Right kidney (tissue), 1 donor: Measurements from ENCODE around the gene TRIM15.
"Not testable (repeated sequence)": the region's sequence is repeated elsewhere in the genome, so short reads cannot be mapped to it uniquely, and the experiment has no call there.

ENCODE experiments used
- DNase-seq: peaks from one replicate; pipeline ENCODE4 v3.0.0-alpha.2; 2016

The TRIM15 gene

DNA sequence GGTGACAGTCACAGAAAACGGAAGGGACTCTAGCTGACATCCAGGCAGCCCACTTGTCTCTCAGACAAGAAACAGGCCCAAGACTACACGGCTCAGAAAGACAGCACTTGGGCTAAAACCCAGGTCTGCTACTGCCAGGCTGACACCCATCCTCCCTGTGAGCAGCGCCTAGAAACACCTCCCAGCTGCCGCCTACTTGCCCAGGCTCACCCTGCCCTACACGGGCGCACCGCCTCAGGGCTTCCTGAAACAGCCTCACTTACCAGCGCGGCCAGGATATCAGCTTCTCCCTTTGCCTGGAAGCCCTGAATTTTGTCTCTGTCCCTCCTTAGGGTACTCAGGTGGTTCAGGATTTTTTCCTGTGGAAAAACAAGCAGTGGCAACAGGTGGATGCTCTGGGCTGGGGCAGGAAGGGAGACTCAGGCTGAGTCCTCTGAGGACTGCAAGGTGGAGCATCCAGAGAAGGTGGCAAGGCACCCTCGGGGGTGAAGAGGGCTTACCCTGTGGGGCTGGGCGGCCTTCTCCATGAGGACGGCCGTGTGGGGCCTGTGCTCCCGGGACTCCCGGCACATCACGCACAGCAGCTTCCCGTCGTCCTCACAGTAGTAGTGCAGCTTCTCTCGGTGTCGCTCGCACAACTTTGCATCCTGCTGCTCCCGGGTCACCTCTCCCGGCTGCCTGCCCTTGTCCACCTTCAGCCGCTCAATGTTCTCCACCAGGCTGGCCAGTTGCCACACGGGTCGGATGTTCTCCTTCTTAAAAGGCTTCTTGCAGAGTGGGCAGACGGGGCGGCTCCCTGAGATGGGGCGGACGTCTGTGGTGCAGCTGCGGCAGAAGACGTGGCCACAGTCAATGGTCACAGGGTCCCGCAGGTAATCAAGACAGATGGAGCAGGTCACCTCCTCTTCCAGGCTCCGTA is 35.1 kb downstream of the TRIM15 start:
- no peak for DNase-seq

DNA sequence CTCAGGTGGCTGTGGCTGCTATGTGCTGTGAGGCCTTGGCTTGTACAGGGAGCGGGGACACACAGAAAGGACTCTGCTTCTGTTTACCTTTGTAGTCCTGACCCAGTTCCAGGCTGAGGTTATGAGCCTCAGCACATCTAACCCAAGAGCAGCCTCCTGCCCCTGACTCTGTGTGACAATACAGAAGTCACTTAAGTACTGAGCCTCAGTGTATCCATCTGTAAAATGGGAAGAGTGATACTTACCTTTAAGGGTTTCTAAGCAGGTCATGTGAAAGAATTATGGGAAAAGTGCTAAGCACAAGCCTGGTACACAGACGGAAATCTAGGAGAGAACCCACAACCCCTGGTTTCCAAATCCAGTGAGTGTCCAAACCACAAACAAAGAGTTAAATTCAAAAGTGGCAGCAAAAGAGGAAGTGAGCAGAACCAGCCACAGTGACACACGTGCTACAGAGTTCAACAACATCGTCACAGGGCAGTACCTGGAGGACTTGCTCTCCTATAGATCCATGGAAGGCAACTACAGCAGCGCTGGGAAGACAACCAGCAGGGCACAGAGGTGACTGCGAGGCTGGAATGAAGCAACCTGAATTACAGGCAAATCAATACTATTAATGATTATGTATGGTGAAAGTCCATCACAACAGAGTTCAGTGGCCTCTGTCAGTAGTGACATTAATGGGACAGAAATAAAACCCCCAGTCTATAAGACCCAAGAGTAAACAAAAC is 37.4 kb downstream of the TRIM15 start:
- DNase-seq, result no peak

DNA sequence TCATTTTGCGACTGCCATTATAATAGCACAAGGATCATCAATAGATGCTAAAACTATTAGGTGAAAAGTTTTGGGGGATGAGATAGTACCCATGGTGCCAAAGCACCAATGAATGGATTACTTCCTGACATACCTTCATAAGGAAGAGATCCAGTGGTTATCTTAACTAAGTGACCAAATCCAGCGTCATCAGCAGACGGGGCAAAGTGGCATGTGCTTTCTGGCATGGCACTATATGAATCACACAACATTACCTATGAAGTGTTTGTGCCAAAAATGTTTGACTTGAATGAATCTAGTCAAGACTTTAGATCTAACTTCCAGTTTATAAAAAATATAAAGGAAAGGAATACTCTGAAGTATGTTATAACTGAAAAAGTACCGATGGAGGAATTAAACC is 39.0 kb downstream of the TRIM15 start:
- no peak for DNase-seq

DNA sequence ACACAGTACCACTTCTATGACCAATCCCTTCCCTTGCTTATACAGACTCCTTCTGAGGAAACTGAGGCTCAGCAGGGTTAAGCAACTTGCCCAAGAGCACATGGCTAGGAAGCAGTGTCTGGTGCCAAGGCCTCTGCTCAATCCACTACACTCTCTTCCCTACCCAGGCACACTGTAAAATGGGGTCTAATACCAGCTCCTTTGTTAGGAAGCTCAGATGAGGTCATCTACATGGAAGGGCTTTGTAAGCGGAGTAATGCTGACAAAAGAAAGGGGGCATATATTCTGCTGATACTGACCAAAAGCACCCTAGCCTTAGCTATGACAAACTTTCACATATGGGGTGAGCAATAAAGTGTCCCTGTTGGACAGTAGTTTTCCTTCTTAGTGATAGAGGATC is 40.8 kb downstream of the TRIM15 start:
- no peak for DNase-seq

DNA sequence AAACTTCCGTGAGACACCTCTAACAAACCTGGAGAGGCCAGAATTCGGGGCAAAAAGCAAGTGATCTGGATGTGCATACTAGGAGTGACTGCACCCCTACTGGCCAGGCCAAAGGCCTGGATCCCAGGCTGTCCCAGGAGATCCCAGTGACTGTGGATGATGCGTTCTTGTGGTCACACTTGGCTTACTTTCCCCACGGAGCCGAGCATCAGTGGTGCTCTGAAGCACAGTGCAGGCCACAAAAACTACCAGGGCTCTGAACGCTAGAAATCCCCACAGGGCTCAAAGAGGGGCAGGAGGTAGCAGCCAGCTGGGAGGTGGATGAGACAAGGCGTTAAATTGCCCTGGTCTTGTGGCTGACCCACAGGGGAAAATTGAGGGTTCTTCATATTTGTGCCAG is 42.8 kb downstream of the TRIM15 start:
- DNase-seq, result no peak

DNA sequence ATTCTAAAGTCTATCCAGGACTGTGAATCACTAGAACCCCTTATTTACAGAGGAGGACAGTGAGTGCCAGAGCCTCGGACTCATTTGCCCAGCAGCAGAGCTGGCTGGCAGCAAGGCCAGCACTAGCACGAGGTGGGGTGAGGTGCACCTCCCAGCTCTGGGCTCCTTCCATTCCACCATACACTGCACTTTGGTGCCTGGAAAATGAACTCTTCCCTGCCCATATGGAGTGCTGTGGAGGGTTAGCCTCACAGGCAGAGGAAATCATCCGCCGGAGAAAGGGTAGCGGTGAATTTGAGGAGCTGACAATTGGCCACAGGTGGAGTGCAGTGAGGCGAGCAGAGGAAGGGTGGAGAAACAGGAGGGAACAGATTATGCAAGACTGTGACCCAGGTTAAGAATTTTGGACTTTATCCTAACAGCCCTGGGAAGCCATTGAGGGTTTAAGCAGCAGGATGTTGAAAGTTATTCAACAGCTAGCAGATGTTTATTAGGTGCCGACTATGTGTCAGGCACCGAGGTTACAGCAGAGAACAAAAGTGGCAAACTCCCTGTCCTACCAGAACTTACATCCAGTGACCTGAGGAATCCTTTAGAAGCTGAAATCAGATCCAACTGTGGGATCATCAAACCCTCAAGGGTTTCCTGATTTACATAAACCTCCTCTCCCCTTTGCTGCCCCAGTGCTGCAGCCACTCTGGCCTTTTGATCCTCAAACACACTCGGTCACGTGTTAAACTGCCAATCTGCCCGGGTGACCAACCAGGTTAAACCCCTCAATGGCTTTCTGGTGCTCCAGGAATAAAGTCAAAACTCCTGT is 43.7 kb downstream of the TRIM15 start:
- peak; percentile 43 for DNase-seq

DNA sequence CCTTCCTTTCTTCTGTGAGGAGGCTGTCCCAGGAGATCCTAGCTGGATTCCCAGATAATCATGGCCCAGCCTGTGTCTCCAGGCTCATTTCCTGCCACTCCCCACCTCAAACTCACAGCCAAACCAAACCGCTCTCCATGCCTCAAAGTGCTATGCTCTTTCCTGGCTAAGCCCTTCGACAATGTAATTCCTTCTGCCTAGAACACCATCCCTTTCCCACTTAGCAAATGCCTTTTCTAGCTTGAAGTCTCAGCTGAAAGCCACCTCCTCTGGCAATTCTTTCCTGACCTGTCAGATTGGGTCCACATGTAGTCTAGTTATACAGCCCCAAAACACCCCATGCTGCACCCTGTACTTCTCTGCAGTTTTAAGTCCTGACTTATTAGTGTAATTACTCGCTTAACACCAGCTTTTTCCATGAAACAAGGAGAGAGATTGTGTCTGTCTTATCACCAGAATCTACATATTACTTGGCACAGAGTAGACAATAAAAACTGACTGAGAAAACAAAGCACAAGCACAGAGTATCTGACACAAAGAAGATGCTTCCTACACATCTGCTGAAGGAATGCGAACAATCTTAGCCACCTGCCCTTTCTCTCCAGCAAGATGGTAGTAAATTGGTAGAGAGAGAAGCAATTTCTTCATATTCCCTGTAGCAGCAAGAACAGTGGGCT is 44.4 kb downstream of the TRIM15 start:
- no peak for DNase-seq

DNA sequence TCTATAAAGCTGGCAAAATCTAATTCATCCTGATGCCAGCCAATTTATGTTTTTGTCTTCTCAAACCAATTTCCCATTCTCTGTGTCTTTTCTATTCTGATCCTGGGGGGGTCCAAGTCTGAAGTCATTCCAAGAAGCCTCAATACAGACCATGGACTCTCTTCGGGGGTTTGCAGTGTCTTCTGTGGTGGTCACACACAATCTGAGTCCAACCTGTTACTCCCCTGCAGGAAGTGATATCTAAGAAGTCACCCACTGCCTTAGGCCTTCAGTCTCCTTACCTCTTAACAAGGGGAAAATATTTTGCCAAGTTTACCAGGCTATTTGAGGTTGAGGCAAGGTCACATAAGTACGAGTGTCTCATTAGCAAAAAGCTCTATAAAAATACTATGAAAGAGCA is 48.0 kb downstream of the TRIM15 start:
- DNase-seq, result no peak

DNA sequence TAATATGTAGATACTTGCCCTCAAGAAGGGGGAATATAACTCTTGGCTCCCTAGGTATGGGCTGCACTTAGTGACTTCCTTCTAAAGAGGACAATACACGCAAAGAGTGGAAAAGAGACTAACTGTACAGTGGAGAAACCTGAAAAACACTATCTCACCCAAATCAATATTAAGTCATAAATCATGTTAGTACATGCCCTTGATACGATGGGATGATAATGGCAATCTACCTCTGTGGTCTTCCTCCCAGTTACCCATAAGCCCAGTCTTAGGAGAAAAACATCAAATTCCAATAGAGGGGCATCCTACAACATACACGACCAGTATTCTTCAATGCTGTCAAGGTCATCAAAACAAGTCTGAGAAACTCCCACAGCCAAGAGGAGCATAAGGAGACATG is 48.6 kb downstream of the TRIM15 start:
- DNase-seq, result no peak

DNA sequence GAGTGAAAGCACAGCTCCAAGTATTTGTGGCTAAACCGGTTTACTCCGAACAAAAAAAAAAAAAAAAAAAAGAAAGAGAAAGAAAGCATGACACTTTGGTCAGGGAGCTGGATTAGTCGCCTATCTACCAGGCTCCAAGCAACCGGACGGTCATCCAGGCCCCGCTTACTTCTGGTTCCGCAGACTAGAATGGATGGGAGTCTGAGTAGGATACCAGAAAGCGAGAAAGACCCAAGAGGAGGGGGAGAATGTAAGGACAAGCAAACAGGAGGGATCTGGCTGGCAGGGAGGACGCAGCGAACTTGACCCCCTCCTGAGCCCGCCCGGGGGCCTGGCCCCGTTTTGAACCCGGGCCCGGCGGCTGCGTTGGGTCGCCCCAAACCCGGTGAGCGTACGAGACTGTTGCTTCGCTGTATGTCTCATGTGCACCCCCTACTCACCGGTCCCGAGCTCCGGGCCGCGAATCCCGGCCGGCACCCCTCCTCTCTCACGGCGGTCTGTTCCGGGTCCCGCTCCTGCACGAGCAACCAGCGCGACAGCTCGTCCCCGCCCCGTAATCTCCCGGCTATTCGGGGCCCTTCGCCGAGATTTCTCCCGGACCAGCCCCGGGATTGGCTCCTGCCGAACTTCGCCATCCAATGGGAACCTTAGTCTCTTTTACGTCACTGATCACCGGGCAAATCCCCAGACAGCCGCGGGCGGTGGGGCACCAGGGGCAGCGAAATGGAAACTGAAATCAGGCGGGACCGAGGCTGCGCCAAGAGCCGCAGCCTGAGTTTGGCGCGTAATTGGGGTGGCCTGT is 49.7 kb downstream of the TRIM15 start, which contains the start of gene TRIM26:
Gene TRIM26 (minus strand): TSS at position 542 of the 802 bp plus-strand sequence. CDS start 14,303 bp downstream, outside the sequence.
- DNase-seq, result peak; percentile 96

DNA sequence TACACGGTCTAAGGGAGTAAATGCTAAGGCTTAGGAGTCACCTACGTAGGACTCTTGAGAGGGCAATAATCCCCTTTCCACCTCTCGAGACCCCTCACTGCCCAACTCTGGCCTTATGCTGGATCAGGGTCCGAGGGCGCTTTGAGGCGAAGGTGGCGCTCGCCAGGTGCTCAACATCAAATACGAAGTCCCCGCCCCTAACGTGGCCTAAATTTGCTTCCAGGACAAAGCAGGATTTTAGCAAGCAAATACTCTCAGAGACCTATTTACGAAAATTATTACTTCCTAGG is 50.3 kb downstream of the TRIM15 start:
- DNase-seq, result no peak

DNA sequence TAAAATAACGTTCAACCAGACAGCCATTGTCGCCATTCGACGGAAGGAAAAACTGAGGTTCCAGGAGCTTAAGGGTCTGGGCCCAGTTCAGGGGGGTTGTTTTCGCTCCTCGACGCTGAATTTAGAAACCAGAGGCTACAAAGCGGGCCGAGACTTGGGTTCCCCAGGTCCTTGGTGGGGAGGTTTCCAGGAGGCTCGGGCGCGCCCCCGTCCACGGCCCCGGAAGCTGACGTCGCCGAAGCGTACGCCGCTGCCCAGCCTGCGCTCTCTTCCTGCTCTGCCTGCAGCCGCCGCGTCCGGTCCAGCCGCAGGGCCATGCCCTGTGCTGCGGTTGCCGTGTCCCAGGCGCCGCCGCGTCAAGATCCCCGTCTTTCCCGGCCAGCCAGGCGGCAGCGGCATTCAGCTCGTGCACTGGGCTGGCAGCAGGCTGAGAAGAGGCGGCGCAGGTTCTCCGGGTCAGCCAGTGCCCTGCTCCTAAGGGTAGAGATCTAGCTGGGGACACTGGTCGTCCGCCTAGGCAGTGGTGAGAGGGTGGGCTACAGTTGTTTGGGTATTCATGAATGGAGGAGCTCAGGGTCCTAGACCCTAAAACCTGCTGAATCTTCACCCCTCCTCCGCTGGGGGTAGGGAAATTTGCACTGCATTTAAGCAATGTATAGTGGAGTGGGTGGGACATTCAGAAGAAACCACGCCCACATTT is 50.8 kb downstream of the TRIM15 start:
- peak; percentile 86 for DNase-seq

DNA sequence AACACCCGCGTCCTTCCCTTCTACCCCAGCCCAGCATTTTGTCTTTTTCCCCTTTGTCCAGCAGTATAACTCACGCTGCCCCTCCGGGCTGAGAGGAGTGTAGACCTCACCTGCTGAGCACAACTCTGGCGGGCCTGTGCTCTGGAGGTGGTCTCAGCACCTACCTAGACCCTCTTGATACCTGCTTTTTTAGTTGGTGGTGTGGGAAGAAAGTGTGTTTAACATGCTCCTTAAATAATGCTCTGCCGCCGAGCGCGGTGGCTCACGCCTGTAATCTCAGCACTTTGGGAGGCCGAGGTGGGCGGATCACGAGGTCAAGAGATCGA is 51.3 kb downstream of the TRIM15 start:
- no peak for DNase-seq

DNA sequence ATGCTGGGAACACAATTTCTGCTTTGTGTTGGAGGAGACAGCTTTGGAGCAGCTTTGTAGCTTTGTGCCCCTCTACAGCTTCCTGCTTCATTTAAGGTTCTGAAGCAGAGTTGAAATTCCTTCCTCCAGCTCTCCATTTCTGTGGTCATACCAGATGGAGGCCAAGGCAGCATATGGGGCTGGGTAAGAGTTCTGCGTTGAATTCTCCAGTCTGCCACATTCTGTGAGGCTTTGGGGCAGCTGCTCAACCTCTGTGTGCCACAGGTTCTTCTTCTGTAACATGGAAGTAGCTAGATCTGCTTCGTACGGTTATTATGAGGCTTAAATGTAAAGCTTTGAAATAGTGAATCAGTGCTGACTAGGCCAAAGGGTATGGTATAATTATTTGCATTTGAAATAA is 52.8 kb downstream of the TRIM15 start:
- DNase-seq, result peak; percentile 7

DNA sequence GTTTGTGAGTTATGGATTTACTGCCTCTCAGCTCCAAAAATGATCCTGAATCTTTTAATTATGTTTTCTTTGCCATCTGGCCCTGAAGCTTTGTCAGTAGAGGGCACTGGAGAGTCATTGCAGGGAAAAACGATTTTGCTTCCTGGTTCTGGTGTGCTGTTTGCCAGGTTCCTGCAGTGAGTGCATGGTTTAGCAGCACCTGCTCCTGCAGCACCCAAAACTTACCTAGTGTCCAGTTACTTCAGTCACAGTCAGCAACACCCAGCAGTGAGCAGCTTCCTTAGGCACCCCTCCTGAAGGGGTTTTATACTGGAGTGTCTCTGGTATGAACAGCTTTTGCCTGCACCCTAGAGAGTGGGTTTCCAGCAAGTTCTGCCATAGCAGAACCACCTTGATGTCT is 55.9 kb downstream of the TRIM15 start:
- DNase-seq, result peak; percentile 35

DNA sequence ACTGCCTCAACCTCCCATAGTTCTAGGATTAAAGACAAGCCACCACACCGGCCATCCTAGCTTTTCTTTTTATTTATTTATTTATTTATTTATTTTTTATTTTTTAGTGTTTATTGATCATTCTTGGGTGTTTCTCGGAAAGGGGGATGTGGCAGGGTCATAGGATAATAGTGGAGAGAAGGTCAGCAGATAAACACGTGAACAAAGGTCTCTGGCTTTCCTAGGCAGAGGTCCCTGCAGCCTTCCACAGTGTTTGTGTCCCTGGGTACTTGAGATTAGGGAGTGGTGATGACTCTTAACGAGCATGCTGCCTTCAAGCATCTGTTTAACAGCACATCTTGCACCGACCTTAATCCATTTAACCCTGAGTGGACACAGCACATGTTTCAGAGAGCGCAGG is 58.0 kb downstream of the TRIM15 start:
- not testable (repeated sequence) for DNase-seq

DNA sequence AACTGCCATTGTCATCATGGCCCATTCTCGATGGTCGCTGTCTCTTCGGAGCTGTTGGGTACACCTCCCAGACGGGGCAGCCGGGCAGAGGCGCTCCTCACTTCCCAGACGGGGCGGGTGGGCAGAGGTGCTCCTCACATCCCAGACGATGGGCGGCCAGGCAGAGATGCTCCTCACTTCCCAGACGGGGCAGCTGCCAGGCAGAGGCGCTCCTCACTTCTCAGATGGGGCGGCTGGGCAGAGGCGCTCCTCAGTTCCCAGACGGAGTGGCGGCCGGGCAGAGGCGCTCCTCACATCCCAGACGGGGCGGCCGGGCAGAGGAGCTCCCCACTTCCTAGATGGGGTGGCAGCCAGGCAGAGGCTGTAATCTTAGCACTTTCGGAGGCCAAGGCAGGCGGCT is 58.6 kb downstream of the TRIM15 start:
- not testable (repeated sequence) for DNase-seq
